ENCODE results near the gene IL36RN.

IL36RN gene

GRCh38 chr2:113076954-113077669 is 18.1 kb downstream of the IL36RN start:
- Mint-ChIP-seq H3K4me1 (no peaks in the 10 kb centered on the region), H3K27ac (no peak overlapping the region), H3K27me3 (peaks cover 40% of the 10 kb centered on the region), H3K9me3 (no peaks in the 10 kb centered on the region), H3K4me3 (no peak overlapping the region), H3K36me3 (no peaks in the 10 kb centered on the region)
- ATAC-seq, result no peak

GRCh38 chr2:113077921-113078320 is 18.9 kb downstream of the IL36RN start:
- Mint-ChIP-seq H3K36me3 (no peaks in the 10 kb centered on the region), H3K4me3 (no peak overlapping the region), H3K27me3 (peaks cover 40% of the 10 kb centered on the region), H3K4me1 (no peaks in the 10 kb centered on the region), H3K27ac (no peak overlapping the region), H3K9me3 (no peaks in the 10 kb centered on the region)
- no peak for ATAC-seq

- ATAC-seq, result no peak
- Mint-ChIP-seq H3K9me3 (no peaks in the 10 kb centered on the region), H3K27me3 (peaks cover 40% of the 10 kb centered on the region), H3K36me3 (no peaks in the 10 kb centered on the region), H3K4me3 (no peak overlapping the region), H3K4me1 (peaks cover 4% of the 10 kb centered on the region), H3K27ac (no peak overlapping the region)
Observed at GRCh38 chr2:113078350-113078839, 19.4 kb downstream of the IL36RN start.

DNA sequence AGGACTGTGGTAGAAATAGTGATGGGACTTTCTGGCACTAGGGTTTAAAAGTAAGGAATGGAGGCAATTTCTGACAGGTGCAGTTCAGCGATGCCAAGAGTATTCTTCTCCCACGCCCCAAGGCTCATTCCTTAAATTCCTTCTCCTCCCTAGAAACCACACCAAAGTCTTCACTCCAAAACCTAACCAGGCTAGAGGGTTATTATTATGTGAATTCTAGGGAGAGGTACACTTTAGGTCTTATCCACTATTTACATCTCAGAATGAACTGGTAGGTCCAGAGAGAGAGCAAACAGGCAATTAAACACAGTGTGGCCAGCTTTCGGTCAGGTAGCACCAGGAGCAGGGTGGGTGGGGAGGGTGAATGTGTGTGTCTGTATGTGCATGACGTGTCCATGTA is 20.1 kb downstream of the IL36RN start:
- Mint-ChIP-seq H3K9me3 (no peaks in the 10 kb centered on the region), H3K4me1 (peaks cover 6% of the 10 kb centered on the region), H3K27me3 (peaks cover 38% of the 10 kb centered on the region), H3K27ac (no peak overlapping the region), H3K4me3 (no peak overlapping the region), H3K36me3 (no peaks in the 10 kb centered on the region)
- no peak for ATAC-seq

DNA sequence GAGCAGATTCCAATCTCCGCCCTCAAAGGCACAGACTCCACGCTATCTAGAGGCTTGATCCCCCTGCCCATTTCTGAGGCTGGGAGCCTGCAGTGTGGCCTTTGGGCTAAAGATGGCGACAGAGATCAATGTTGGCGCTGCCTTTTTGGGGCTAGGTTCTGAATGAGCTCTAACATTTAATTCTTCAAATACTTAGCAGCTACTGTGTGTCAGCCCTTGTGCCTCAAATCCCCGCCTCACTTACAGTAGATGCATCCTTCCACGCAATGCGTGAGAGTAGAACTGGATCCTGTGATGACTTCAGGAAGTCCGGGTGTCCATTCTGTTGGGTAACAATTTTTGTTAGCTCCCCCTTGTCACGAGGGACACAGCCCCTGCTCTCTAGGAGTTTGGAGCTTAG is 21.1 kb downstream of the IL36RN start:
- peaks cover 33% of the 10 kb centered on the region for H3K27me3 Mint-ChIP-seq
- H3K36me3 Mint-ChIP-seq, result no peaks in the 10 kb centered on the region
- H3K4me3 Mint-ChIP-seq, result no peak overlapping the region
- peak; percentile 61 for ATAC-seq
- H3K9me3 Mint-ChIP-seq, result no peaks in the 10 kb centered on the region
- H3K27ac Mint-ChIP-seq, result no peak overlapping the region
- H3K4me1 Mint-ChIP-seq, result peaks cover 6% of the 10 kb centered on the region

DNA sequence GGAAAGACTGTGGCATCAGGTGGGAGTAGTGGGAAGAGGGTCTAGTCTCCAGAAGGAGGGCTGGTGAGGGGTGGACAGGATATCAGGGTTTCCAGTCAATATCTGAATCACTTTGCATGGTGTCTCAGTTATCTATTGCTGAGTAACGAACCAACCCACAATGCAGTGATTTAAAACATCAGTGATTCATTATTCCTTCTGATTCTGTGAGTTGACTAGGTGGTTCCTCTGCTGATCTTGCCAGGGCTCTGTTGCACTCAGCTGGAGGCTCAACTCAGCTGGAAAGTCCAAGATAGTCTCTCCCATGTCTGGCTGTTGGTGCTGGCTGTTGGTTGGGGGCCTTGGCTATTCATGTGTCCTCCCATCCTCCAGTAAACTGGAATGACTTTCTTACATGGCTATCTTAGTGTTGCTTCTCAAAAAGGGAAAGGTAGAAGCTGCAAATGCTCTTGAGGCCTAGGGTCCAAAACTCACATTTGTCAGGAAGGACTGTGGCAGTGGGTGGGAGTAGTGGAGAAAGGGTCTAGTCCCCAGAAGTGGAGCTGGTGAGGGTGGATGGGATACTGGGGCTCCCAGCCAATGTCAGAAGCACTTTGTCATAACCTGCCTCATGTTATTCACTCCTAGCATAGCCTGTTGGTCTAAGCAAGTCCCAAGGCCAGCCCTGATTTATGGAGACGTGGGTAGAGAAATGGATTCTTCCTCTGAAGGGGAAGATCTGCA is 22.7 kb downstream of the IL36RN start:
- H3K9me3 Mint-ChIP-seq, result no peaks in the 10 kb centered on the region
- no peaks in the 10 kb centered on the region for H3K36me3 Mint-ChIP-seq
- no peak for ATAC-seq
- no peak overlapping the region for H3K27ac Mint-ChIP-seq
- H3K4me3 Mint-ChIP-seq, result no peak overlapping the region
- peaks cover 6% of the 10 kb centered on the region for H3K4me1 Mint-ChIP-seq
- H3K27me3 Mint-ChIP-seq, result peaks cover 35% of the 10 kb centered on the region

DNA sequence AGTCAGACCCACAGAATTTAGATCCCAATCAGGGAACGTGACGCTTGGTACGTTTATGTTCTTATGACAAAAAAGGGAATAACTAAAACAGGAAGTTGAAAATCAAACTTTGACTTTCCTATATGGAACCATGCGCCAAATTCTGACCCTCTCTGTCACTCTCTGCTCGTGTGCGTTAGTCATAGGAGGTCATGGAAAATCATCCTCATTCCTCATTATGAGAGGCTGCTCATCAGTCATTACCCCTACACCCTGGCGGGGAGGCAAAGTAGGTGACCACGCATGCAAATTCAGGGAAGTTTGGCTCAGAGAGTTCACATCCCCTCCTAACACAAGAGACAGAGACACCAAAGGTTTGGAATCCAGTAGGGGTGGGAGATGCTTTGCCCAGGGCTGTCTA is 24.3 kb downstream of the IL36RN start:
- Mint-ChIP-seq H3K4me3 (no peak overlapping the region), H3K36me3 (no peaks in the 10 kb centered on the region), H3K4me1 (peaks cover 6% of the 10 kb centered on the region), H3K27ac (no peak overlapping the region), H3K9me3 (no peaks in the 10 kb centered on the region), H3K27me3 (peaks cover 22% of the 10 kb centered on the region)
- peak; percentile 54 for ATAC-seq

- peaks cover 22% of the 10 kb centered on the region for H3K27me3 Mint-ChIP-seq
- no peaks in the 10 kb centered on the region for H3K36me3 Mint-ChIP-seq
- ATAC-seq, result no peak
Observed at GRCh38 chr2:113084249-113085000, 25.4 kb downstream of the IL36RN start.

GRCh38 chr2:113085542-113085941 is 26.5 kb downstream of the IL36RN start:
- Mint-ChIP-seq H3K36me3 (no peaks in the 10 kb centered on the region), H3K4me3 (no peak overlapping the region)

More at GRCh38 chr2:113084249-113085000, 25.4 kb downstream of the IL36RN start:
- H3K4me3 Mint-ChIP-seq, result no peak overlapping the region
- no peak overlapping the region for H3K27ac Mint-ChIP-seq
- peaks cover 6% of the 10 kb centered on the region for H3K4me1 Mint-ChIP-seq
- H3K9me3 Mint-ChIP-seq, result no peaks in the 10 kb centered on the region

GRCh38 chr2:113088213-113088992 is 29.4 kb downstream of the IL36RN start:
- ATAC-seq, result no peak
- no peak overlapping the region for H3K27ac Mint-ChIP-seq
- no peaks in the 10 kb centered on the region for H3K9me3 Mint-ChIP-seq
- H3K27me3 Mint-ChIP-seq, result peaks cover 13% of the 10 kb centered on the region
- no peak overlapping the region for H3K4me3 Mint-ChIP-seq
- H3K4me1 Mint-ChIP-seq, result peaks cover 2% of the 10 kb centered on the region
- no peaks in the 10 kb centered on the region for H3K36me3 Mint-ChIP-seq

More at GRCh38 chr2:113085542-113085941, 26.5 kb downstream of the IL36RN start:
- ATAC-seq, result no peak
- Mint-ChIP-seq H3K27me3 (peaks cover 22% of the 10 kb centered on the region), H3K27ac (peak overlapping the region; percentile 18), H3K9me3 (no peaks in the 10 kb centered on the region), H3K4me1 (peaks cover 6% of the 10 kb centered on the region)

DNA sequence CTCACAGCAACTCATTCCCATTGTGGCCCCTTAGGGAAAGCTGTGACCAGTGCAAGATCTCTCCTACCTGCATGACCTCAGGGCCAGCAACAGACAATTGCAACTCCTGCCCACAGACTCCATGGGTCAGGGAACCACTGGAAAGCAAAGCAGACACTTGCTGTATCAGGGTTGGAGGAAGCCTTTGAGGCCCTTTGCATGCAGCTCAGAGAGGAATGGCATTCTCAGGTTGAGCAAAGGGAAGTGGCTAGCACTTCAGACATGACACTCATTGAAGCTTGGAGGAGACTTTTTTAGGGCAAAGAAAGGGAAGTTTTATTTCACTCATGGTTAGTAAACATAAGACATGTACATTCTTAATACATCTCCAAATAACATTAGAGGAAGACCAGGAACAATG is 30.9 kb downstream of the IL36RN start:
- peak; percentile 74 for ATAC-seq
- Mint-ChIP-seq H3K4me1 (no peaks in the 10 kb centered on the region), H3K4me3 (no peak overlapping the region), H3K27me3 (peaks cover 12% of the 10 kb centered on the region), H3K36me3 (peaks cover under 1% of the 10 kb centered on the region), H3K9me3 (no peaks in the 10 kb centered on the region), H3K27ac (no peak overlapping the region)

DNA sequence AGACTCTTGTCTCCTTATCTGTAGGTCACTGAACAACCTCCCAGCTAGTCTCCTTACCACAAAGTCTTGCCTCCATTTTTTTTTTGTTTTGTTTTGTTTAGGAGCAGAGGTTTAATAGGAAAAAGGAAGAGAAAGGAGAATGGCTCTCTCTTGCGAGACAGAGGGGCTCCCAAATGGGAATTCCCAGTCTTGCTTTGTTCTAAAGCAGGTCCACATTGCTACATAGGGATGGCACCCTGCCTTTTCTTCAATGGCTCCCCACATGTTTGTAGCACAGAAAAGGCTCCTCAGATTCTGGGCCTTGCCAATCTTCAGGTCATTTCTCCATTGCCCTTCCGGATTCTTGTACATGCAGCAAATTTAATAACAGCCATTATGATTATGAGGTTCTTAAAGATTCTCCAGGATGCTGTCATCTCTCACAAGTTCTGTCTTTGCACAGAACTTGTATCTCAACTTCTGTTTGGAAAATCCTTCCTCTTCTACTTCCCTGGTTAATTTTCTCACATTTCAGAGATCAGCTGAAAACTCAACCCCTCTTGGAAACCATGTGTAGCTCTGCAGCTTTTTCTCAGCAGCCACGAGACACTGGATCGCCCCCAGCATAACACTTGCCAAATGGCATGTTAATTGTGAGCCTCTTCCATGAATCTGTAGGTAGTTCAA is 32.4 kb downstream of the IL36RN start:
- no peaks in the 10 kb centered on the region for H3K4me1 Mint-ChIP-seq
- ATAC-seq, result no peak
- H3K4me3 Mint-ChIP-seq, result no peak overlapping the region
- peaks cover 5% of the 10 kb centered on the region for H3K9me3 Mint-ChIP-seq
- peaks cover 9% of the 10 kb centered on the region for H3K27me3 Mint-ChIP-seq
- no peak overlapping the region for H3K27ac Mint-ChIP-seq
- H3K36me3 Mint-ChIP-seq, result peaks cover 6% of the 10 kb centered on the region

GRCh38 chr2:113092864-113093612 is 34.0 kb downstream of the IL36RN start:
- peaks cover 9% of the 10 kb centered on the region for H3K27me3 Mint-ChIP-seq
- ATAC-seq, result no peak
- H3K36me3 Mint-ChIP-seq, result peaks cover 6% of the 10 kb centered on the region
- peaks cover 6% of the 10 kb centered on the region for H3K4me1 Mint-ChIP-seq
- H3K27ac Mint-ChIP-seq, result no peak overlapping the region
- no peak overlapping the region for H3K4me3 Mint-ChIP-seq
- H3K9me3 Mint-ChIP-seq, result peaks cover 5% of the 10 kb centered on the region

GRCh38 chr2:113093613-113093977 is 34.6 kb downstream of the IL36RN start:
- peaks cover 11% of the 10 kb centered on the region for H3K4me1 Mint-ChIP-seq

More at GRCh38 chr2:113093613-113093977, 34.6 kb downstream of the IL36RN start:
- Mint-ChIP-seq H3K27me3 (peaks cover 9% of the 10 kb centered on the region), H3K36me3 (peaks cover 6% of the 10 kb centered on the region), H3K4me3 (no peak overlapping the region), H3K9me3 (peaks cover 5% of the 10 kb centered on the region), H3K27ac (no peak overlapping the region)
- no peak for ATAC-seq
